Osteocyte (in vitro differentiated cells): Measurements from ENCODE around the gene MAPK14. TPM values are rescaled to one million over a fixed set of nuclear protein-coding genes. Genes with fewer than 3 reads are reported as not detected.

Source experiments
- DNase-seq: peaks from one replicate; pipeline ENCODE4 v3.0.0; 2021; ENCODE audit warnings: mixed read lengths; ENCODE audit not compliant: unreplicated experiment; ENCODE audit errors: extremely low spot score
- H3K27ac Mint-ChIP-seq: one replicate; pipeline ENCODE4 v1.8.0; 2021; ENCODE audit warnings: mild to moderate bottlenecking, mixed read lengths; ENCODE audit not compliant: unreplicated experiment
- H3K27me3 Mint-ChIP-seq: one replicate; pipeline ENCODE4 v1.8.0; 2021; ENCODE audit warnings: mixed read lengths; ENCODE audit not compliant: unreplicated experiment
- H3K36me3 Mint-ChIP-seq: one replicate; pipeline ENCODE4 v1.8.0; 2021; ENCODE audit warnings: mixed read lengths; ENCODE audit not compliant: unreplicated experiment
- H3K4me1 Mint-ChIP-seq: one replicate; pipeline ENCODE4 v1.8.0; 2021; ENCODE audit warnings: mixed read lengths; ENCODE audit not compliant: unreplicated experiment
- H3K4me3 Mint-ChIP-seq: one replicate; pipeline ENCODE4 v1.8.0; 2021; ENCODE audit warnings: mild to moderate bottlenecking, moderate library complexity, mixed read lengths; ENCODE audit not compliant: unreplicated experiment
- H3K9me3 Mint-ChIP-seq: one replicate; pipeline ENCODE4 v1.8.0; 2021; ENCODE audit warnings: mixed read lengths; ENCODE audit not compliant: unreplicated experiment
- total RNA-seq: library from RNA; stranded (reverse); gene quantifications from 2 replicates; pipeline ENCODE4 v1.2.1, GENCODE V29; 2021
- TF ChIP-seq, protein P1 (sequence below): fragments of 200-600 bp; sonication (generic); IDR thresholded peaks from 2 replicates; pipeline ENCODE4 v1.5.0; 2021; ENCODE audit warnings: antibody characterized with exemption, mild to moderate bottlenecking, moderate library complexity

MAPK14 gene
- total RNA-seq, 1 donor from 2014 or later, result 38.8 TPM

- Mint-ChIP-seq H3K27me3 (no peaks in the 10 kb centered on the region), H3K4me1 (peaks cover 5% of the 10 kb centered on the region), H3K27ac (no peak overlapping the region), H3K9me3 (no peaks in the 10 kb centered on the region), H3K36me3 (peaks cover 36% of the 10 kb centered on the region), H3K4me3 (no peak overlapping the region)
- TF ChIP-seq, protein P1, sequence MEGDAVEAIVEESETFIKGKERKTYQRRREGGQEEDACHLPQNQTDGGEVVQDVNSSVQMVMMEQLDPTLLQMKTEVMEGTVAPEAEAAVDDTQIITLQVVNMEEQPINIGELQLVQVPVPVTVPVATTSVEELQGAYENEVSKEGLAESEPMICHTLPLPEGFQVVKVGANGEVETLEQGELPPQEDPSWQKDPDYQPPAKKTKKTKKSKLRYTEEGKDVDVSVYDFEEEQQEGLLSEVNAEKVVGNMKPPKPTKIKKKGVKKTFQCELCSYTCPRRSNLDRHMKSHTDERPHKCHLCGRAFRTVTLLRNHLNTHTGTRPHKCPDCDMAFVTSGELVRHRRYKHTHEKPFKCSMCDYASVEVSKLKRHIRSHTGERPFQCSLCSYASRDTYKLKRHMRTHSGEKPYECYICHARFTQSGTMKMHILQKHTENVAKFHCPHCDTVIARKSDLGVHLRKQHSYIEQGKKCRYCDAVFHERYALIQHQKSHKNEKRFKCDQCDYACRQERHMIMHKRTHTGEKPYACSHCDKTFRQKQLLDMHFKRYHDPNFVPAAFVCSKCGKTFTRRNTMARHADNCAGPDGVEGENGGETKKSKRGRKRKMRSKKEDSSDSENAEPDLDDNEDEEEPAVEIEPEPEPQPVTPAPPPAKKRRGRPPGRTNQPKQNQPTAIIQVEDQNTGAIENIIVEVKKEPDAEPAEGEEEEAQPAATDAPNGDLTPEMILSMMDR, result no peak
- no peak for DNase-seq
These were observed 81.5 kb downstream of the MAPK14 start for GRCh38 chr6:36109092-36109491.

GRCh38 chr6:36110050-36110449 is 82.4 kb downstream of the MAPK14 start:
- TF ChIP-seq, protein P1, result no peak
- no peak for DNase-seq
- H3K4me1 Mint-ChIP-seq, result peaks cover 5% of the 10 kb centered on the region
- no peaks in the 10 kb centered on the region for H3K27me3 Mint-ChIP-seq
- no peak overlapping the region for H3K27ac Mint-ChIP-seq
- no peak overlapping the region for H3K4me3 Mint-ChIP-seq
- H3K36me3 Mint-ChIP-seq, result peaks cover 33% of the 10 kb centered on the region
- H3K9me3 Mint-ChIP-seq, result no peaks in the 10 kb centered on the region

DNA sequence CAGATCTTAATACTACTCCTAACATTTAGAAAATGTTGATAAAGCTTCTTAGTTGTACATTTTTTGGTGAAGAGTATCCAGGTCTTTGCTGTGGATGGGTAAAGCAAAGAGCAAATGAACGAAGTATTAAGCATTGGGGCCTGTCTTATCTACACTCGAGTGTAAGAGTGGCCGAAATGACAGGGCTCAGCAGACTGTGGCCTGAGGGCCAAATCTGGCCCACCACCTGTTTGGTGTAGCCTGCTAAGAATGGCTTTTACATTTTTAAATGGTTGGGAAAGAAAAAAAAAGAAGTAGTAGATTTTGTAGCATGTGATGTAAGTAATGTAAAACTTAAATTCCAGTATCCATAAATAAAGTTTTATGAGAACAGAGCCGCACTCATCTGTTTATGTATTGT is 83.3 kb downstream of the MAPK14 start:
- H3K27ac Mint-ChIP-seq, result no peak overlapping the region
- H3K9me3 Mint-ChIP-seq, result no peaks in the 10 kb centered on the region
- no peak overlapping the region for H3K4me3 Mint-ChIP-seq
- H3K4me1 Mint-ChIP-seq, result peaks cover 5% of the 10 kb centered on the region
- H3K27me3 Mint-ChIP-seq, result no peaks in the 10 kb centered on the region
- DNase-seq, result no peak
- peaks cover 33% of the 10 kb centered on the region for H3K36me3 Mint-ChIP-seq
- TF ChIP-seq, protein P1, result no peak

- Mint-ChIP-seq H3K9me3 (no peaks in the 10 kb centered on the region), H3K4me1 (peaks cover 5% of the 10 kb centered on the region), H3K27ac (no peak overlapping the region), H3K36me3 (peaks cover 36% of the 10 kb centered on the region), H3K27me3 (no peaks in the 10 kb centered on the region), H3K4me3 (no peak overlapping the region)
- DNase-seq, result no peak
- TF ChIP-seq, protein P1, result no peak
These were observed 83.9 kb downstream of the MAPK14 start for GRCh38 chr6:36111526-36111925.

GRCh38 chr6:36113049-36113448 is 85.4 kb downstream of the MAPK14 start:
- H3K9me3 Mint-ChIP-seq, result no peaks in the 10 kb centered on the region
- H3K4me3 Mint-ChIP-seq, result no peak overlapping the region
- H3K27ac Mint-ChIP-seq, result no peak overlapping the region
- H3K36me3 Mint-ChIP-seq, result peaks cover 34% of the 10 kb centered on the region
- H3K4me1 Mint-ChIP-seq, result peaks cover 5% of the 10 kb centered on the region
- H3K27me3 Mint-ChIP-seq, result no peaks in the 10 kb centered on the region
- TF ChIP-seq, protein P1, result no peak
- DNase-seq, result no peak
